ACC112 (cell line): ENCODE results near the gene MAP1LC3B2.
A peak's percentile ranks its signal among the peaks of the same experiment; 100 is the strongest.

Experiments
- H2AFZ ChIP-seq: fragments of 200-600 bp; sonication (generic); one replicate; pipeline ENCODE4 v1.6.0; 2017; ENCODE audit warnings: antibody characterized with exemption, low read length; ENCODE audit not compliant: unreplicated experiment
- H3K27ac ChIP-seq: fragments of 200-600 bp; sonication (generic); 2 replicates; pipeline ENCODE4 v1.5.1; 2014; ENCODE audit warnings: low read depth, mild to moderate bottlenecking, antibody characterized with exemption, low read length, moderate library complexity
- H3K27me3 ChIP-seq: fragments of 200-600 bp; sonication (generic); 2 replicates; pipeline ENCODE4 v1.6.1; 2014; ENCODE audit warnings: mild to moderate bottlenecking, antibody characterized with exemption, low read length, moderate library complexity, mixed read lengths; ENCODE audit not compliant: insufficient read depth
- H3K36me3 ChIP-seq: fragments of 200-600 bp; sonication (generic); 2 replicates; pipeline ENCODE4 v1.6.1; 2016; ENCODE audit warnings: mild to moderate bottlenecking, antibody characterized with exemption, low read length, moderate library complexity, mixed read lengths; ENCODE audit not compliant: insufficient read depth
- H3K4me1 ChIP-seq: fragments of 200-600 bp; sonication (generic); one replicate; pipeline ENCODE4 v1.6.1; 2016; ENCODE audit warnings: low read length, mixed read lengths; ENCODE audit not compliant: insufficient read depth, unreplicated experiment, control insufficient read depth
- H3K4me3 ChIP-seq: fragments of 200-600 bp; sonication (generic); 2 replicates; pipeline ENCODE4 v1.5.1; 2014; ENCODE audit warnings: mild to moderate bottlenecking, low read depth, low read length
- H3K79me2 ChIP-seq: fragments of 200-600 bp; sonication (generic); one replicate; pipeline ENCODE4 v1.6.0; 2016; ENCODE audit warnings: low read length; ENCODE audit not compliant: control insufficient read depth, unreplicated experiment, insufficient read depth

Gene MAP1LC3B2

DNA sequence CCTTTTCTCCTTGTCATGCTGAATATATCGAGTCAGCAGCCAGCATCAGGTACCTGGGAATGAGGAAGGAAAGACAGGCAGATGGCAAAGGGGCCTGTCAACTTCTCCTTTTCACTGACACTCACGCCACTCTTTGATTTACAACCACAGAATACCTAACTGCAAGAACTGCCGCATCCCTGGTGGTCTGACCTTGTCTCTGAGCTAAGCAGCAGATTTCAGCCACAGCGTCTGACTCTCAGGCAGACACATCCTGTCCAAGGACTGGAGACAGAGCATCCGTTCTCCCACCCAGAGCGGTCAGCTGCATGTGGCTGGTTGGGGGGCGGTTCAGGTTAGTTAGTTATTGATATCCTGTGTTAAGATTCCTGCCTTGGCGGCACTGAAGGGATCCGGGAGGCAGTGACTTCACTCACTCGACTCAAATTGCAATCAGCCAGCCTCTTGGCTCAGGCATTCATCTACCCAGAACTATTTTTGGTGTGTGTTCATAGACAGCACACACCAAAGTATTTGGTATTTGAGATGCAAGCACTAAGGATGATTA is 11.2 kb upstream of the MAP1LC3B2 start:
- peaks cover 5% of the 10 kb centered on the region for H3K4me1 ChIP-seq
- H3K36me3 ChIP-seq = no peaks in the 10 kb centered on the region
- no peaks in the 10 kb centered on the region for H3K27me3 ChIP-seq
- H3K4me3 ChIP-seq = no peak overlapping the region
- H3K79me2 ChIP-seq = no peaks in the 10 kb centered on the region
- no peak overlapping the region for H3K27ac ChIP-seq
- H2AFZ ChIP-seq = no peak overlapping the region

DNA sequence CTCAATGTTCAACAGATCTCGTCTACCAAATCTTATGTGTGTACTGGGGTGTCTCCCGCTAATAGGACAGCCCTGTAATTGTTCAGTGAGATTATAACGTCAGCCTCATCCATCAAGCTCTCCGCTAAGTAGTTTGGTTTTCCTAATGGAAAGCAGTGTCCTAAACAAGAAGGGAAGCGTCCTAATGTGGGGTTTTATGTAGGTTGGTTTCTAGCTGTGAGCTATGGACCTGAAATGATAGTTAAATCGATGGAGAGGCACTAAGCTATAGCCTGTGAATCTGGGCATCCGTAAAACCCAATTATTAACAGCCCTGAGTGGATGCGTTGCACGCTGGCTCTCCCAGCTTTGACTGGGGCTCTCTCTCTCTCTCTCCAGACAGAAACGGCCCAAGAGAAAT is 9.2 kb upstream of the MAP1LC3B2 start:
- Histone ChIP-seq H3K27me3 (no peaks in the 10 kb centered on the region), H3K27ac (no peak overlapping the region), H3K4me3 (no peak overlapping the region), H3K36me3 (no peaks in the 10 kb centered on the region), H3K79me2 (no peaks in the 10 kb centered on the region), H3K4me1 (peaks cover 5% of the 10 kb centered on the region), H2AFZ (no peak overlapping the region)

DNA sequence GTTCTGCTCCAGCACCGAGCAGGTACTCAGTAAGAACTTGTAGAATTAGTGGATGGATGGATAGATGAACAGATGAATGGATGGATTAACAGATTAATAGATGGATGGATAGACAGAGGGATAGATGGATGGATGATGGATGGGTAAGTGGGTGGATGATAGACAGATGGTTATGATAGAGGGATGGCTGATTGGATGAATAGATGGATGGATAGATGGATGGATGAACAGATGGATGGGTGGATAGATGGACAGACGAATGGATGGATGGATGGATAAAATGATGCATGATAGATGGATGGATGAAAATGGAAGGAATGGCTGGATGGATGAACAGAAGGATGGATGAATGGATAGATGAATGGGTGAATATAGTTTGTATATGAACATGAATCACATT is 8.0 kb upstream of the MAP1LC3B2 start:
- Histone ChIP-seq H3K27me3 (no peaks in the 10 kb centered on the region), H2AFZ (no peak overlapping the region), H3K4me3 (no peak overlapping the region), H3K79me2 (no peaks in the 10 kb centered on the region), H3K4me1 (peaks cover 5% of the 10 kb centered on the region), H3K36me3 (no peaks in the 10 kb centered on the region), H3K27ac (peak overlapping the region; percentile 26; the same call in 1 of the 2 replicates)

DNA sequence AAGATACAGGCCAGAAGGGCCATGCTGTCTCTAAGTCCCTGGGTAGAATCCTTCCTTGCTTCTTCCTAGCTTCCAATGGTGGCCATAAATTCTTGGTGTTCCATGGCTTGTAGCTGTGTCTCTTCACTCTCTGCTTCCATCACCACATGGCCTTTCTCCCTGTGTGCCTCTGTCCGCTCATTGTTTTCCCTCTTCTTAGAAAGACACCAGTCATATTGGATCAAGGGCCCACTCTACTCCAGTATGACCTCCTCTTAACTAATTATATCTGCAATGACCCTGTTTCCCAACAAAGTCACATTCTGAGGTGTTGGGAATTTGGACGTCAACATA is 7.6 kb upstream of the MAP1LC3B2 start:
- no peaks in the 10 kb centered on the region for H3K79me2 ChIP-seq
- H2AFZ ChIP-seq = no peak overlapping the region
- H3K27me3 ChIP-seq = no peaks in the 10 kb centered on the region
- H3K4me3 ChIP-seq = no peak overlapping the region
- H3K4me1 ChIP-seq = peaks cover 5% of the 10 kb centered on the region
- H3K27ac ChIP-seq = peak overlapping the region; percentile 26; the same call in 1 of the 2 replicates
- no peaks in the 10 kb centered on the region for H3K36me3 ChIP-seq

DNA sequence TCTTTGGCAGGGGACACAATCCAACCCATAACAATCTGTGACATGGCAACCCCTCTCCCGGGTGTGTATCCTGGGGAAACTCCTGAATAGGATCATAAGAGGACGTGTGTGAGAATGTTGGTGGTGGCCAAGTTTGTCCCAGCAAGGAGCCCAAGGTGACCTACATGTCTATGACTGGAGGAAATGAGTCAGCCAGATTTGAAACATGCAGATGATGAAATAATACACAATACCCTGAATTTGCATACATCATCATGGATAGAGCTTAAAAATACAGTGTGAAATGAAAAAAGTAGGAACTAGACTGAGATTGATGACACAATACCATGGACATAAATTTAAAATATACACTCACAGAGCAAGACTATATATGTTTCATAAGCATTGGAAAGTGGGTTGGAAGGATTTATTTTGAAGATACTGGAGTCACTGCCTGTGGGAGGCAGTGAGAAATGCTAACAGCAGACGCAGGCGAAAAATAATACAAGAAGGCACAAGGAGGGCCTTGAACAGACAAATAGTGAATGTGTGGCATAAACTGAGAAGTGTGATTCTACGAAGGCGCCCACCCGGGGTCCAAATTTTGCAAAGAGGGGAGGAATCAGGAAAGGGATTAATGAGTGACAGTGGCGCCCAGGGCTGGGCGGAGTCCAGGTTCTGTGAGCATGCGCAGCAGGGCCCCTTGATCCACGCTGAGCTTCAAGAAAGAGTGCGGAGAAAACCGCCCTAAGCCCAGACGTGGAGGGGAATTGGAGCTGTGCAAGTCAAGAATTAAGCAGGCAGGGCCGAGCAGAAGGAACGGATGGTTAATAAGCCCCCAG is 7.0 kb upstream of the MAP1LC3B2 start:
- H3K27ac ChIP-seq = peak overlapping the region; percentile 54
- H3K36me3 ChIP-seq = no peaks in the 10 kb centered on the region
- H3K27me3 ChIP-seq = no peaks in the 10 kb centered on the region
- no peak overlapping the region for H2AFZ ChIP-seq
- no peak overlapping the region for H3K4me3 ChIP-seq
- peaks cover 5% of the 10 kb centered on the region for H3K4me1 ChIP-seq
- H3K79me2 ChIP-seq = no peaks in the 10 kb centered on the region

DNA sequence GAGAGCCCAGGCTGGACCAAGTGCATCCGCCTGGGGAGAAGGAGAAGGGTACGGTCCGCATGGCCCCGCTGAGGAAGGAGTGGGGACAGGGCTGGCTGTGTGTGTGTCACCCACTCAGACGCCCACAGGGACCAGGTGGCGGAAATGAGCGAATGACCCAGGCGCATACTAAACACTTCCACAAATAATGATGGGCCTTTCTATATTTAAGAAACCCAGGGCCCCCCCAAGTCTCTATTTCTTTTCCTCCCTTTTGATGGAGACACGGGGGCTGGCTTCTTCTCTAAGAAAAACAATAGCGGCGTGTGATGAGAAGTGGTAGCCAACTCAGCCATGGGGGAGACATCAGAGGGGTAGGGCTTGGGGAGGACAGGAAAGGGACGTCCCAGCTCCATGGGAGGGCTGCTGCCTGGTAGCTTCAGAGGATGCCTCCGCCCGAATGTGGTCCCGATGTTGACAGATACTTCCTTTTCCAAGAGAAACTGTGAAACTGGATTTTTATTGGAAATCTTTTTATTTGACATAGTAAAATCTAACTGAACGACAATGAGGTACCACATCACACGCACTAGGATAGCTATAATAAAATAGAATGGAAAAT is 6.3 kb upstream of the MAP1LC3B2 start:
- peaks cover 5% of the 10 kb centered on the region for H3K4me1 ChIP-seq
- H3K27me3 ChIP-seq = no peaks in the 10 kb centered on the region
- H3K27ac ChIP-seq = no peak overlapping the region
- H3K4me3 ChIP-seq = no peak overlapping the region
- no peak overlapping the region for H2AFZ ChIP-seq
- H3K36me3 ChIP-seq = no peaks in the 10 kb centered on the region
- H3K79me2 ChIP-seq = no peaks in the 10 kb centered on the region

DNA sequence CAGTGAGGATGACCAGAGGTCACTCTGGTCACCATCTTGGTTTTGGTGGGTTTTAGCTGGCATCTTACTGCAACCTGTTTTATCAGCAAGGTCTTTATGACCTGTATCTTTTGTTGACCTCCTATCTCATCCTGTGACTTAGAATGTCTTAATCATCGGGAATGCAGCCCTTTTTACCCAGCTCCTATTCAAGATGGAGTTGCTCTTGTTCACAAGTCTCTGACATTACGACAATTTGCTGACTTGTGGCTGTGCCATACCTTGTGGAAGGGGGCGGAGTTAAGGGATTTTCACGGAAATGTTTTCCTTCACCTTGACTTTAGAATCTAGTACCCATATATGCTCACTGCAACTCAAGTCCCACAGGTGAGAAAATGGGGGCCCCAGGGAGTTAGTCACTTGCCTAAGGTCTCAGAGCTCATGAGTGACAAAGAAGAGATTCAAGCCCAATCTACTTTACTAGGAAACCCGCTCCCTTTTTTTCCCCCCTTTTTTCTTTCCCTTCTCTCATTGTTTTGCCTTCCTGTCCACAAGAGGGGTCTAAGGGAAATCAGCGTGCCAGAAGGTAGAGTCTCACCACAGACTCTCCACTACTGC is 2.7 kb upstream of the MAP1LC3B2 start:
- Histone ChIP-seq H2AFZ (no peak overlapping the region), H3K27me3 (no peaks in the 10 kb centered on the region), H3K27ac (no peak overlapping the region), H3K4me1 (peaks cover 13% of the 10 kb centered on the region), H3K4me3 (no peak overlapping the region), H3K36me3 (no peaks in the 10 kb centered on the region), H3K79me2 (no peaks in the 10 kb centered on the region)

DNA sequence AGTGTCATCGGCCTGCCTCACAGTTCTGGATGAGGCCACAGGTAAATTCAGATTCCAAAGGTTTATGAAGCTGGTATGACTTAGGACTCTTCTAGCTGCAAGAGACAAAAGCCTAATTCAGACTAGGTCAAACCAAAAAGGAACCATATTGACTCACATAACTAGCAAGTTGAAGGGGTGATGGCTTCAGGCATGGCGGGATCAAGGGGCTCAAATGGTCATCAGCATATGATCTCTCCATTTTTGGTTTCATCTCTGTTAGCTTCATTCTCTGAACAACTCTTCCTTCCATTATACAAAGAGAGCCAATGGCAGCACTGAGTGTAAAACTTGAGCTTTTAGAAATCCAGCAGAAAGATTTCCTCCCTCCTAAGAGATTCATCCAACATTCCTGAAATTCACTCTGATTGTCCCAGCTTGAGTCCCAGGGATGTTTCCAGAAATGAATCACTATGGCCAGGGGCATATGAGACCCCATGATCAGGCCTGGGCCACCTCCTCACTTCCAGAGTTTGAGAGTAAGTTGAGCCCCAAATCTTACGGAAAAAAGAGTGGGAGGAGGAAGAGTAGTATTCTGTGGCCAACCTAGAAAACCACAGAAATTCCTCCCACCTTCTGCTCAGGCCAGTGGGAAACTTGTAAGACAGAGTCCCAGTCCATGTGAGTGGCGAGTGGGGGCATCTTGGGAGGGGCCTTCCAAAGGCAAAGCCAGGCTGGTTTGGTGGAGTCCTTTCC is 2.0 kb upstream of the MAP1LC3B2 start:
- Histone ChIP-seq H3K79me2 (no peaks in the 10 kb centered on the region), H3K4me1 (peaks cover 11% of the 10 kb centered on the region)

DNA sequence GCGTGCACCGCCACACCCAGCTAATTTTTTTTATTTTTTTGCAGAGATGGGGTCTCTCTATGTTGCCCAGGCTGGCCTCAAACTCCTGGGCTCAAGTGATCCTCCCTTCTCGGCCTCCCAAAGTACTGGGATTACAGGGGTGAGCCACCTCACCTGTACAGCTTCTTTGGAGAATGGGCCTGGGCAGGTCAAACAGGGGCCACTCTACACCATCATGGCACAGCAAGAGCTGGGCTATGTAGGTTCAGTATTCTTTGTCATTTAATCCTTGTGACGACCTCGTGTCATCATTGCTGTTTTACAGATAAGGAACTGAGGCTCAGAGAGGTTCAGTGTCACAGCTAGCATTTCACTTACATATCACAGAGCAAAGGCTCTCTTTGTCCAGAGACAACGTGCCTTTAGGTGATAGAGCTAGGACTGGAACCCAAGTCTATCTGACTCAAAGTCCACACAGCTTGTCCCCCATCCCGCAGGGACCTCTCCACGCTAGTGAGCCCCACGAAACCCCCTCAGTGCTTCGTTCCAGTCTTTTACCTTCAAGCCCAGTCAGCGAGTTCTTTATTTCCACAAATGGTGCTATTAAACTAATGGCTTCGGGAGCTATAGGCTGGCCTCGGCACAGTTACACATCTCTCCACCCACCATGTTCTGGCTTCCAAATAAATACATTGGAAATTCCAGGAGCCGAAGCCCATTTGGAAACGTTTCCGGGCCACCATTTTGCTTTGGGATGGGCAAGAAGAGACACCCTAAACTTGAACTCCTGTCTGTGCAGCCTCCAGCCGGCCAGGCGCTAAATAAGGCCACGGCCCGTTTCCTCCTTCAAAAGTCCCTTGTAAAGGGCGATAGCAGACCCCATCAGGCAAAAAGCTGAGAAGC is 660 bp upstream of the MAP1LC3B2 start:
- no peaks in the 10 kb centered on the region for H3K27me3 ChIP-seq
- H3K4me1 ChIP-seq = peaks cover 7% of the 10 kb centered on the region
- no peak overlapping the region for H3K4me3 ChIP-seq
- H3K36me3 ChIP-seq = no peaks in the 10 kb centered on the region
- no peaks in the 10 kb centered on the region for H3K79me2 ChIP-seq
- H3K27ac ChIP-seq = no peak overlapping the region
- peak overlapping the region; percentile 60 for H2AFZ ChIP-seq

More for the DNA sequence above, 2.0 kb upstream of the MAP1LC3B2 start:
- Histone ChIP-seq H3K27ac (no peak overlapping the region), H3K36me3 (no peaks in the 10 kb centered on the region), H2AFZ (no peak overlapping the region), H3K4me3 (no peak overlapping the region), H3K27me3 (no peaks in the 10 kb centered on the region)
